HG02763 (cell line): ENCODE measurements around the gene APOBEC2.
"Not testable (repeated sequence)": the region's sequence is repeated elsewhere in the genome, so short reads cannot be mapped to it uniquely, and the experiment has no call there.

ENCODE experiments used
- ATAC-seq: cut with Tn5 transposase; IDR thresholded peaks from one replicate; pipeline ENCODE4 v1.9.1; 2021; ENCODE audit warnings: mild to moderate bottlenecking, moderate library complexity; ENCODE audit not compliant: unreplicated experiment

APOBEC2 gene

GRCh38 chr6:41053041-41053440 is at the start of gene APOBEC2:
Gene APOBEC2, plus strand, starts transcription at chr6:41053202. Its CDS starts 146 bp downstream, at chr6:41053348.
- no peak for ATAC-seq

DNA sequence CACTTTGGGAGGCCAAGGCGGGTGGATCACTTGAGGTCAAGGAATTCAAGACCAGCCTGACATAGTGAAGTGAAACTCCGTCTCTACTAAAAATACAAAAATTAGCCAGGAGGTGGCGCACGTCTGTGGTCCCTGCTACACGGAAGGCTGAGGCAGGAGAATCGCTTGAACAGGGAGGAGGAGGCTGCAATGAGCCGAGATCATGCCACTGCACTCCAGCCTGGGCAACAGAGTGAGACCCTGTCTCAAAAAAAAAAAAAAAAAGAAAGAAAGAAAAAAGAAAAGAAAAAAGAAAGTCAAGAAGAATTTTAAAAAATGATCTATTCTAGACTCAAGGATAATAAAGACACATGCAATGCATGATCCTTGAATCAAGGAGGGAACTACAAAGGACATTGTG is 46.8 kb upstream of the APOBEC2 start:
- ATAC-seq, result not testable (repeated sequence)

DNA sequence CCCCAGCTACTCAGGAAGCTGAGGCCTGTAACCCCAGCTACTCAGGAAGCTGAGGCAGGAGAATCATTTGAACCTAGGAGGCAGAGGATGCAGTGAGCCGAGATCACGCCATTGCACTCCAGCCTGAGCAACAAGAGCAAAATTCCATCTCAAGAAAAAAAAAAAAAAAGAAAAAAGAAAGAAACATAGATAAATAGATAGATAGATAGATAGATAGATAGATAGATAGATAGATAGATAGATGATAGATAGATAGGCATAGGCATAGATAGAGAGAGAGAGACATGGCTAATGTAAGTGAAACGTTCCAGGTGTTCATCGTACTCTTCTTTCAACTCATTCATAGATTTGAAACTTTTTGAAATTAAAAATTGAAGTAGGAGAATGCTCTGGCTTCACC is 46.0 kb upstream of the APOBEC2 start:
- ATAC-seq, result not testable (repeated sequence)

GRCh38 chr6:41008011-41008410 is 45.0 kb upstream of the APOBEC2 start:
- no peak for ATAC-seq

DNA sequence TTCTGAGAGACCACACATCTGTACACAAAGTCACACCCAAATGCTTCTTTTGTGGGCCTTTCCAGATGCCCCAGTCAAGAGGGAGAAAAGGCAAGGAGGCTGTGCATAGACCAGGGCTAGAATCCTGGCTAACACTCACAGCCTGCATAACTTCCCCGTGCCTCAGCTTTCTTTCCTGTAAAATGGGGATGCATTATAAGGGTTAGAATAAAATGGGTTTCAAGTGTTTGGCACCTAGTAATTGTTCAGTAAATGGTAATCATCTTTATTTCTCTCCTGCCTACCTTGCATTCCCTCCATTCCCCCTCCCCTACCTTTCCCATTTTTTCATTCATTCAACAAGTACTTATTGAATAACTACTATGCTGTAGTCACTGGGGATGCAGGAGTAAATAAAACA is 43.3 kb upstream of the APOBEC2 start:
- ATAC-seq, result no peak

- no peak for ATAC-seq
These were observed 41.3 kb upstream of the APOBEC2 start for GRCh38 chr6:41011673-41012072.

DNA sequence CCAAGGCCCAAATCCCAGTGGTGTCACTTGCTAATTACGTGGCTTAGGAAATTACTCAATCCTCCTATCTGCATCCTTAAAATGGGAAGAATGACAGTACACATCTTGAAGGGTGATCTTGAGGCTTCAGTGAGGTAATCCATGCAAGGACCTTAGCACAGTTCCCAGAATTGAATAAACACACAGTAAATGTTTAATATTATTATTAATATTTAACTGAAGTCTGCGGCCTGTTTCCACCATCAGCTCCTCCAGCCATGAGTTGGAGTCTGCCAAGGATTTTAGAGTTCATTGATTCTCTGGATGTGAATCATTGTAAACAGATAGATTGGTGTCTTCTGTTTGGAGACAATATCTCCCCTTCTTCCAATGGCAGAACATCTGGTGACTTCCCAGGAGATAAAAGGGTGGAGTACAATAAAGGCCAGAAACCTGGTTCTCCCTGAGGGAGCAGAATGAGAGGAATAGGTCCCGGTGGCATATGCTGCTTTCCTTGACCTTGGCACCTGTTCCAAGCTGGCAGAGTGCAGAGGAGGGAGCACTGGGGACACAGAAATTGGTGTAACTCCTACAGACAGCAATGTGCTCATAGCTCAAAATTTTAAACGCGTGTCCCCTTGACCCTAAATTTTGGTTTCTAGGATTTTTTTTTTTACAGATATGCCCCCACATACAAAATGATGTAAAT is 39.4 kb upstream of the APOBEC2 start:
- ATAC-seq, result no peak

DNA sequence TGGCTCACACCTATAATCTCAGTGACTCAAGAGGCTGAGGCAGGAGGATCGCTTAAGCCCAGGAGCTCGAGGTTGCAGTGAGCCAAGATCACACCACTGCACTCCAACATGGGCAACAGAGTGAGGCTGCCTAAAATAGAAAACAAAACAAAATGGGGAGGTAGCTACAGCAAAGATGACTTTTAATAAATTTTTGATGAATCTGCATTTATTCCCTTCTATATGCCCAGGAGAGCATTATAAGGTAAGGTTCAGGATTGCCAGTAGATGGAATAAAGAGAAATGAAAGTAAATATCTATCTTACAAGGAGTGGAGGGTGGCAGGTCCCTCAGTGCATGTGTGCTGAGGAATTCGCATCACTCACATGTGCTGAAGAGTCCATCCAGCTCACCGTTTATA is 38.2 kb upstream of the APOBEC2 start:
- no peak for ATAC-seq

- ATAC-seq, result not testable (repeated sequence)
These were observed 37.1 kb upstream of the APOBEC2 start for GRCh38 chr6:41015860-41016259.

- ATAC-seq, result no peak
These were observed 35.3 kb upstream of the APOBEC2 start for GRCh38 chr6:41017663-41018062.

DNA sequence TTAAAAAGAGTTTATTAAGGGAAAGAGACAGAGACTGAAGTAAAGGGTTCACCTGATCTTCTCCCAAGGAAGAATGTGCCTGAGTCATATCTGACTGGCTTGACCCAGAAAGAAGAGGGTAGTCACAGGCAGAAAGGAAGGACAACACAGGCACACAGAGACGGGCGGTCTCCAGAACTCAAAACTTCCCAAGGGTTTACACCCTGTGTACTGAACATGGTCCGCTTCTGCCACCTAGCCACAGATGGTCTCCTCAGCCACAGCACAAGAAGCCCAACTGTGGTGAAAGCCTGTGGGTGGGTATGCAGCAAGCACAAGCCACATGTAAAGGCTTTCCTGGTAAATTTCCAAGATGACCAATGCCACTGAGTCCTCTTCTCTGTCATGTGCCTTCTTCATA is 31.2 kb upstream of the APOBEC2 start:
- ATAC-seq, result no peak

GRCh38 chr6:41022294-41022693 is 30.7 kb upstream of the APOBEC2 start:
- no peak for ATAC-seq

- ATAC-seq, result no peak
These were observed 29.9 kb upstream of the APOBEC2 start for GRCh38 chr6:41023114-41023513.

GRCh38 chr6:41025966-41026530 is 27.0 kb upstream of the APOBEC2 start:
- ATAC-seq, result no peak

DNA sequence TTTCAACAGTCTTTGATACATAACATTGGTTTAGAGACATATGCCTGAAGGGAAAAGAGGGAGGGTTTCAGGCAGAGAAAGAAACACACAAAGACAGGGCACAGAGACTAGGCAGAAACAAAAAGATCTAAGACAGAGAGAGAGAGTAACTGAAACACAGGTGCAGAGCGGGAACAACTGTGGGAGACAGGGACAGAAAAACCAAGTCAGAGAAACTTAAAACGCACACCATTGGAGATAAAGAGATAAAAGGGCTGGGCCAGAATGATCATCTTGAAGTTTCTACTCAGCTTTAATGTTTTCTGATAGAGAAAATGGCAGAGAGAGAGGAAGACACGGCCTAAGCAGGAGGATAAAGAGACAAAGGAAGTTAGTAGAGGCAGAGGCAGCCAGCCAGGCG is 25.8 kb upstream of the APOBEC2 start:
- no peak for ATAC-seq

DNA sequence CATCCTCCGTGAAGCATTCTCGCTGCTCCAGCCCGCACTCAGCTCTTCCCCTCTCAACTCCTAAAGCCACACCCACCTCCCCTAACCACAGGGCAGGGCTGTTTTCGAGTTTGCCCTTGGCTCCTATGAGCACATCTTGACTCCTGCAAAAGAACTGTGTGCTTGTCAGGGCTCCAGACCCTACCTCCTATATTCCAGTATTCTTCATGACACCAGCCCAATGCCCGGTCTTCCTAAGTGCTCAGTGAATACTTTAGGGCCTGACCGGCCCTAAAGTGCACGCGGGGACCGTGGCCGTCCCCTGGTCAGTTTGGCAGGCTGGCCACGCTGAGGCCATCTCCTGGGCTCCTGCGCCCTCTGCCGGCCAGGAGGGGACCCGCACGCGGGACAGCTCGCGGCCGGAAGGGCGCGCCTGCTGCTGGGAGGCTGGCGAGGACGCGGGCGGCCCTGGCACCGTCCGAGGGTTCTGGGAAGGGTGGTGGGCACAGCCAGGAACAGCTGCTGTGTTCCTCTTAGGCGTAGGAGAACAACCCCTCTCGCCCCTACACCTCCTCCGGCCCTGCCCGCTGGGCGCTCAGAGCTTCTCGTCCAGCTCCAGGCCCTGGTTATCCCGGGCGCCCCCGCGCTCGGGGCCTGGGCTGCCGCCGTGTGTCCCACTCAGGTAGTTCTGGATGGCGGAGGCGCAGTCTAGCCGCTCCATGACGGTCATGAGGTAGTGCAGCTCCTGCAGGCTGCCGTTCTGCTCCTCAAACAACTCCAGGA is 25.0 kb upstream of the APOBEC2 start:
- peak; percentile 80 for ATAC-seq

DNA sequence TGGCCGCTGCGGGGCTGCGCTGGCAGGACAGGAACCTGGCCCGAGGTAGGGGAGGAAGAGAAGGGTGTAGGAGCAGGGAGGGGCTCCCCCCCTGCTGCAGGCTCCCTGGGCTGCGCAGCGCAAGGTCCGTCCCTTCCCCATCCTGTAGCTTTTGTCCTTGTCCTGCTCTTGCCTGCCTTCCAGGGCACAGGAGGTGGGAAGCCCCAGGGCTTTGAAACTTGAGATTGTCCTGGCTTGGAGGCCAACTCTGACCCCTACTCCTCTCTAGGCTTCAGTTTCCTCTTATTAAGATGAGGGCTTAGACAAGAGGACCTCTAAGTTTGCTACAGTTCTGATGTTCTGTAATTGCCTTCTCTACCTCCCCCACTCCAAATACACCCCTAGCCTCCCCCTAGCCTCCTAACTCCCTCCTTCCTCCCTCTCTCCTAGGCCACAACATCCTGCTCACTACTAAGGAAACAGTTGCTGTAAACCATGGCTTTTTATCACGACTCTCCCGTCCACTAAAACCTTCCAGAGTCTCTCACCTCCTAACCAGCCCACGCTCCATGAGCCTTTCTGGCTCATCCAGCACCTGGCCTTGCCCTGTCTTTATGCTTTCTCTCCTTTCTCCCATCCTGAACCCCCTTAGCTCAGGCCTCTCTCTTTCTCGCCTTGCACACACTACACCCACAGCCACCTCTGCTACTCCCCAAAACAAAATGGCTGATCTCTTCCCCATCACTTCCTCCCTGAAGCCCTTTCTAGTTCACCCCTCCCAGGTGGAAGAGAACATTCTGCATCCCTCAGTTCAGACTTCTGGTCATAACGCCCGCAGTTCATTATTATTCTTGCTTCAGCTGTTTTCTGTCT is 24.2 kb upstream of the APOBEC2 start:
- ATAC-seq, result peak; percentile 26

DNA sequence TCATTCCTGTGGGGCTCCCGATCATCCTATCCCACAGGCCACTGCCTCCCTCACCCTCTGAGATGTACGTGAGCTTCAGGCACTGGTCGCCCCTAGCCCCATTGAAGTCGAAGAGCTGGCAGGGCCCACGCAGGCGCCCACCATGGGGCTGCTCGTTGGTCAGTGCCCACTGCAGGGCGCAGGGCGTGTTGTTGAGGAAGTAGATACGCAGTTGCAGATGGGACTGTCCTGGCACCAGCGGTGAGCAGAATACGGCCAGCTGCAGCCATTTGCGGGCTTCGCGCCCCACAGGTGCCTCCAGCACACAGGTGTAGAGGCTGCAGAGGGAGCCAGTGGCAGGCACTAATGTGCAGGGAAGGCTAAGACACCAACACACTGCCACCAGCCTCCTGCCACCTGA is 20.2 kb upstream of the APOBEC2 start:
- no peak for ATAC-seq

DNA sequence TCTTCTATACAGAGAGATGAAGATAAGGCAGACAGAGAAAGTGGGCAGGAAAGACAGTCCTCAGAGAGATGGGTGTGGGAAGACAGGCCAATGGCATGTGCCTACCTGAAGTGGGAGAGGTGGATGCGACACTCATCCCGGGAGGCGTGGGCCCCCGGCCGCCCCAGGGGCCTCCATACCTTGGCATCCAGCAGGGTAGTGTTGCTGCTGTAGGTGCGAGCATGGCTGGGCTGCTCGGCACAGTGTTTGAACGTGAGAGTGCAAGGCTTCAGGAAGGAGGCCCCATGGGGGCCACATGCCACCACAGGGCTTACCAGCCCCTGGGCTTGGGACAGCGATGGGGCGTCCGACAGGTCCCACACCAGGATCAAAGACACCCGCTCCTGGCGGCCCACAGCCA is 19.2 kb upstream of the APOBEC2 start:
- ATAC-seq, result no peak

DNA sequence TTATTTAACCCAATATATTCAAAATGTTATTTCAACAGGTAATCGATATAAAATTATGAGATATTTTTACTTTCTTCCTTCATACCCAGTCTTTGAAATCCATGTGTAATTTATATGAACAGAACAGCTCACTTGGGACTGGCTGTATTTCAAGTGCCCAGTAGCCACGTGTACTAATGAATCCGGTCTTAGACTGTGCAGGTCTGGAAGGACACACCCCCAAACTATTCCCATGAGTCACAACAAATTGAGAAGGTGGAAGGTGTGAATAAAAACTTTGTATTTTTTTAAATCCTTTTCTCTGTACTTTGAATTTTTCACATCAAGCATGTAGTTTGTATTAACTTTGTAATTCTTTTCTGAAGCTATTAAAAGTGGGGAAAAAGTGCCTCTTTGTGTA is 16.8 kb upstream of the APOBEC2 start:
- ATAC-seq, result no peak

DNA sequence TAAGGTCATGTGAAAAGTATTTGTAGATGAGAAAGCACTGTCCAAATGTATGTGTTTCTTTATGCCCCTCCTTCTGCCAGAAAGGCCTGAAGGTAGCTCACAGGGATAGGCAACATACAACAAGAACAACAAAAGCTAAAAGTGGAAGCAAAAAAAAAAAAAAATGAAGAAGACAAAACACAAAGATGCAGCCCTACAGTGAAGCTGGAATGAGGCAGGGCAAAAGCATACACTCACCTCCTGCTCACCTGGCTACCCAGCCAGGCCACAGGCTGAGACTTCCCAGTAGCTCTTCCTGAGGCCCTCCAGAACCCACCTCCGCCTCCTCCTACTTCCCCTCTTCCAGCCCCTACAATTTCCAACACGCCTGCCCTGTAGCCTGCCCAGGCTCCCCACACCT is 16.4 kb upstream of the APOBEC2 start:
- no peak for ATAC-seq
